HCT116 (cell line): ENCODE measurements around the gene ADNP.

Source experiments
- ELF1 ChIP-seq: IDR thresholded peaks from 2 replicates; pipeline ENCODE4 v1.6.1; 2012; ENCODE audit warnings: low read depth, borderline replicate concordance
- EZH2 ChIP-seq: fragments of 200-600 bp; sonication (generic); IDR thresholded peaks from 2 replicates; pipeline ENCODE4 v1.6.1; 2017; ENCODE audit warnings: antibody characterized with exemption, mixed run types
- EZH2phosphoT487 ChIP-seq: fragments of 200-600 bp; IDR thresholded peaks from 2 replicates; pipeline ENCODE4 v1.6.1; 2018; ENCODE audit warnings: antibody characterized with exemption, borderline replicate concordance
- JUND ChIP-seq: IDR thresholded peaks from 2 replicates; pipeline ENCODE4 v1.6.1; 2012
- POLR2A ChIP-seq: IDR thresholded peaks from 2 replicates; pipeline ENCODE4 v1.7.0; 2011; ENCODE audit warnings: borderline replicate concordance; ENCODE audit not compliant: insufficient read depth, insufficient read length; ENCODE audit errors: extremely low read depth
- POLR2AphosphoS5 ChIP-seq: IDR thresholded peaks from 2 replicates; pipeline ENCODE4 v1.6.1; 2011; ENCODE audit warnings: mild to moderate bottlenecking, low read depth, low read length, moderate library complexity
- SIN3A ChIP-seq: IDR thresholded peaks from 2 replicates; pipeline ENCODE4 v1.6.1; 2012; ENCODE audit warnings: low read depth
- SP1 ChIP-seq: IDR thresholded peaks from 2 replicates; pipeline ENCODE4 v1.6.1; 2012; ENCODE audit warnings: low read depth
- SRF ChIP-seq: IDR thresholded peaks from 2 replicates; pipeline ENCODE4 v1.6.1; 2012; ENCODE audit warnings: low read depth
- YY1 ChIP-seq: IDR thresholded peaks from 2 replicates; pipeline ENCODE4 v1.6.1; 2011; ENCODE audit warnings: low read length, low read depth, moderate library complexity, mild to moderate bottlenecking; ENCODE audit not compliant: insufficient replicate concordance; ENCODE audit errors: extremely low read depth
- ZFX ChIP-seq: fragments of 450-650 bp; IDR thresholded peaks from 2 replicates; pipeline ENCODE4 v1.6.1; 2017
- TF ChIP-seq, protein P1 (sequence below), 3 experiments: fragments of 200-600 bp in 1 of 3; sonication (generic) in 1 of 3; IDR thresholded peaks in 2 of 3; conservative IDR thresholded peaks in 1 of 3; 2 replicates each; pipeline ENCODE4 v1.5.1; 2012 to 2017; ENCODE audit warnings: low read depth in 2 of 3, low read length in 2 of 3, antibody characterized with exemption in 1 of 3, borderline replicate concordance in 1 of 3, control low read depth in 1 of 3, mild to moderate bottlenecking in 1 of 3, mixed read lengths in 1 of 3, mixed run types in 1 of 3, moderate library complexity in 1 of 3; ENCODE audit not compliant: insufficient read depth in 1 of 3
- TF ChIP-seq, protein P2 (sequence below): IDR thresholded peaks from 2 replicates; pipeline ENCODE4 v1.6.1; 2011; ENCODE audit warnings: mild to moderate bottlenecking, low read length, moderate library complexity; ENCODE audit not compliant: insufficient replicate concordance; ENCODE audit errors: extremely low read depth
- TF ChIP-seq, protein P3 (sequence below): IDR thresholded peaks from 2 replicates; pipeline ENCODE4 v1.6.1; 2012; ENCODE audit warnings: low read depth

DNA sequence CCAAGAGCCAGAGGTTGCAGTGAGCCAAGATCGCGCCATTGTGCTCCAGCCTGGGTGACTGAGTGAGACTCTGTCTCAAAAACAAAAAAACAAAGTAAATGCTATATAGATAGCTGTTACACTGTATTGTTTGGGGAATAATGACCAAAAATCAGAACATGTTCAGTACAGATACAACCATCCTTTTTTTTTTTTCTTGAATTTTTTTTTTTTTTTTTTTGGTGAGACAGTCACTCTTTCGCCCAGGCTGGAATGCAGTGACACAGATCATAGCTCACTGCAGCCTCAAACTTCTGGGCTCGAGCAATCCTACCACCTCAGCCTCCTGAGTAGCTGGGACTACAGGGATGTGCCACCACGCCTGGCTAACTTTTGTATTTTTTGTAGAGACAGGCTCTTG lies 72.7 kb downstream of the ADNP start:
- TF ChIP-seq, protein P1, sequence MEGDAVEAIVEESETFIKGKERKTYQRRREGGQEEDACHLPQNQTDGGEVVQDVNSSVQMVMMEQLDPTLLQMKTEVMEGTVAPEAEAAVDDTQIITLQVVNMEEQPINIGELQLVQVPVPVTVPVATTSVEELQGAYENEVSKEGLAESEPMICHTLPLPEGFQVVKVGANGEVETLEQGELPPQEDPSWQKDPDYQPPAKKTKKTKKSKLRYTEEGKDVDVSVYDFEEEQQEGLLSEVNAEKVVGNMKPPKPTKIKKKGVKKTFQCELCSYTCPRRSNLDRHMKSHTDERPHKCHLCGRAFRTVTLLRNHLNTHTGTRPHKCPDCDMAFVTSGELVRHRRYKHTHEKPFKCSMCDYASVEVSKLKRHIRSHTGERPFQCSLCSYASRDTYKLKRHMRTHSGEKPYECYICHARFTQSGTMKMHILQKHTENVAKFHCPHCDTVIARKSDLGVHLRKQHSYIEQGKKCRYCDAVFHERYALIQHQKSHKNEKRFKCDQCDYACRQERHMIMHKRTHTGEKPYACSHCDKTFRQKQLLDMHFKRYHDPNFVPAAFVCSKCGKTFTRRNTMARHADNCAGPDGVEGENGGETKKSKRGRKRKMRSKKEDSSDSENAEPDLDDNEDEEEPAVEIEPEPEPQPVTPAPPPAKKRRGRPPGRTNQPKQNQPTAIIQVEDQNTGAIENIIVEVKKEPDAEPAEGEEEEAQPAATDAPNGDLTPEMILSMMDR (IDR thresholded peaks at IDR 0.05 in 2 of 3, conservative IDR thresholded peaks at IDR 0.05 in 1 of 3; ENCODE audit: borderline replicate concordance in 1 of 3, insufficient read depth in 1 of 3, low read depth in 2 of 3, low read length in 2 of 3) = no peak
- no peak for TF ChIP-seq SRF
- TF ChIP-seq YY1 = no peak
- TF ChIP-seq EZH2 = no peak
- TF ChIP-seq, protein P2, sequence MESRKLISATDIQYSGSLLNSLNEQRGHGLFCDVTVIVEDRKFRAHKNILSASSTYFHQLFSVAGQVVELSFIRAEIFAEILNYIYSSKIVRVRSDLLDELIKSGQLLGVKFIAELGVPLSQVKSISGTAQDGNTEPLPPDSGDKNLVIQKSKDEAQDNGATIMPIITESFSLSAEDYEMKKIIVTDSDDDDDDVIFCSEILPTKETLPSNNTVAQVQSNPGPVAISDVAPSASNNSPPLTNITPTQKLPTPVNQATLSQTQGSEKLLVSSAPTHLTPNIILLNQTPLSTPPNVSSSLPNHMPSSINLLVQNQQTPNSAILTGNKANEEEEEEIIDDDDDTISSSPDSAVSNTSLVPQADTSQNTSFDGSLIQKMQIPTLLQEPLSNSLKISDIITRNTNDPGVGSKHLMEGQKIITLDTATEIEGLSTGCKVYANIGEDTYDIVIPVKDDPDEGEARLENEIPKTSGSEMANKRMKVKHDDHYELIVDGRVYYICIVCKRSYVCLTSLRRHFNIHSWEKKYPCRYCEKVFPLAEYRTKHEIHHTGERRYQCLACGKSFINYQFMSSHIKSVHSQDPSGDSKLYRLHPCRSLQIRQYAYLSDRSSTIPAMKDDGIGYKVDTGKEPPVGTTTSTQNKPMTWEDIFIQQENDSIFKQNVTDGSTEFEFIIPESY = no peak
- TF ChIP-seq, protein P3, sequence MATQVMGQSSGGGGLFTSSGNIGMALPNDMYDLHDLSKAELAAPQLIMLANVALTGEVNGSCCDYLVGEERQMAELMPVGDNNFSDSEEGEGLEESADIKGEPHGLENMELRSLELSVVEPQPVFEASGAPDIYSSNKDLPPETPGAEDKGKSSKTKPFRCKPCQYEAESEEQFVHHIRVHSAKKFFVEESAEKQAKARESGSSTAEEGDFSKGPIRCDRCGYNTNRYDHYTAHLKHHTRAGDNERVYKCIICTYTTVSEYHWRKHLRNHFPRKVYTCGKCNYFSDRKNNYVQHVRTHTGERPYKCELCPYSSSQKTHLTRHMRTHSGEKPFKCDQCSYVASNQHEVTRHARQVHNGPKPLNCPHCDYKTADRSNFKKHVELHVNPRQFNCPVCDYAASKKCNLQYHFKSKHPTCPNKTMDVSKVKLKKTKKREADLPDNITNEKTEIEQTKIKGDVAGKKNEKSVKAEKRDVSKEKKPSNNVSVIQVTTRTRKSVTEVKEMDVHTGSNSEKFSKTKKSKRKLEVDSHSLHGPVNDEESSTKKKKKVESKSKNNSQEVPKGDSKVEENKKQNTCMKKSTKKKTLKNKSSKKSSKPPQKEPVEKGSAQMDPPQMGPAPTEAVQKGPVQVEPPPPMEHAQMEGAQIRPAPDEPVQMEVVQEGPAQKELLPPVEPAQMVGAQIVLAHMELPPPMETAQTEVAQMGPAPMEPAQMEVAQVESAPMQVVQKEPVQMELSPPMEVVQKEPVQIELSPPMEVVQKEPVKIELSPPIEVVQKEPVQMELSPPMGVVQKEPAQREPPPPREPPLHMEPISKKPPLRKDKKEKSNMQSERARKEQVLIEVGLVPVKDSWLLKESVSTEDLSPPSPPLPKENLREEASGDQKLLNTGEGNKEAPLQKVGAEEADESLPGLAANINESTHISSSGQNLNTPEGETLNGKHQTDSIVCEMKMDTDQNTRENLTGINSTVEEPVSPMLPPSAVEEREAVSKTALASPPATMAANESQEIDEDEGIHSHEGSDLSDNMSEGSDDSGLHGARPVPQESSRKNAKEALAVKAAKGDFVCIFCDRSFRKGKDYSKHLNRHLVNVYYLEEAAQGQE = no peak
- no peak for TF ChIP-seq POLR2A
- no peak for TF ChIP-seq POLR2AphosphoS5
- TF ChIP-seq SP1 = no peak
- TF ChIP-seq EZH2phosphoT487 = no peak
- TF ChIP-seq JUND = no peak
- no peak for TF ChIP-seq SIN3A
- no peak for TF ChIP-seq ELF1
- TF ChIP-seq ZFX = no peak
